Hypothalamus (tissue), 51 donors: ENCODE measurements around the gene RNF181.
A peak's percentile ranks its signal among the peaks of the same experiment; 100 is the strongest.
"Not testable (repeated sequence)": the region's sequence is repeated elsewhere in the genome, so short reads cannot be mapped to it uniquely, and the experiment has no call there.

Experiments used
- DNase-seq, 51 donors: peaks; one replicate each; lab custom pipeline; 2025; lab: John Stamatoyannopoulos, UW

The RNF181 gene

DNA sequence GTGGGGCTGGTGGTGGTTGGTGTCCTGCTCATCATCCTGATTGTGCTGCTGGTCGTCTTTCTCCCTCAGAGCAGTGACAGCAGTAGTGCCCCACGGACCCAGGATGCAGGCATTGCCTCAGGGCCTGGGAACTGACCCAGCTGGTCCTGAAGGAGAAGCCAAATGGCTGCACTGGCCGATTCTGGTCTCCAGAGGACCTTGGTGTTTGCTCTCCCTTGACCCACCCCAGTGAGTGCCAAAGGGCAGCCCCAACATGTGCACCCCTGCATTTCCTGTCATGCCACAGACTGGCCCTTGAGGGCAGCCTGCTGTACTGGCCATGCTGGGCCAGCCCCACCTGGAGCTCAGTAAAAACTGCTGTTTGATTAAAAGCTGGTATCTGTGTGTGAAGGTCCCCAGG, 2.5 kb upstream of the RNF181 start:
- no peak for DNase-seq

DNA sequence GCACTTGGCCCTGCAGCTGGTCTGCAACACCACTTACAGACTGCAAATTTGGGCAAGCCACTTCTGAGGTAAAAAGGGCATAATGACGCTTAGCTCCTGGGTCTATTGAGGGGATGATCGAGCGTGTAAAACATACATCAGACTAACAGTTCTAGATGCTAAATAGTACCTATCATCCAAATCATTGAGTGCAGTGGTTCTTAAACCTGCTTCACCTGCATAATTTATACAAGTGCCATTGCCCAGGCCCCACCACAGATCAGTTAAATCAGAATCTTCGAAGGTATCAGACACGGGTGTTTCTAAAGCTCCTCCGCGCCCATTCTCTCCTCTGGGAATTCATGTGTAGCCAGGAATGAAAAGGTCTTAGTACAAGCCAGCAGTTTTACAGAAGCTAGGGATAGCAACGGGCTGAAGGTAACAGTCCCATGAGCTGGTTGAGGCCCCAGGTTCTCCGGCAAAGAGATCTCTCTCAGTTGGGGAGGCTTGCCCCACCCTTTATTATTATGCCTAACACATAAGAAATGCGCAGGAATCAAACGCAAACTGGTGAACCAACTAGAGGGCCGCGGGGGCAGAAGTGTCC, 737 bp upstream of the RNF181 start:
- DNase-seq, result no peak

DNA sequence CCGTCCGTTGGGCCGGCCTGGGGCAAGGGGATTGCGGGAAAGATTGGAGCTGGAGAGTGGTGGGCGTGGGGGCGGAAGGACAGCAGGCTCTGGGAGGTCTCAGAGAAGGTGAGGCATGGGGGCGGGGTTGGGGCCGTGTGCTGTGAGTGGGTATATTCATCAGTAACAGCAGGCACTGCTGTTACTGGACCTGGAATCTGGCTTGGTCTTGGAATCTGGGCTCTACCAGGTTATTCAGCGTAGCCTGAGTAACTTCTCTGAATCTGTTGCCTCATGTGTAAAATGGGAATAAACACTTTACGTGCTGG, 435 bp downstream of the RNF181 start:
- DNase-seq, result no peak

GRCh38 chr2:85596486-85597143, 1.1 kb downstream of the RNF181 start:
- no peak for DNase-seq

DNA sequence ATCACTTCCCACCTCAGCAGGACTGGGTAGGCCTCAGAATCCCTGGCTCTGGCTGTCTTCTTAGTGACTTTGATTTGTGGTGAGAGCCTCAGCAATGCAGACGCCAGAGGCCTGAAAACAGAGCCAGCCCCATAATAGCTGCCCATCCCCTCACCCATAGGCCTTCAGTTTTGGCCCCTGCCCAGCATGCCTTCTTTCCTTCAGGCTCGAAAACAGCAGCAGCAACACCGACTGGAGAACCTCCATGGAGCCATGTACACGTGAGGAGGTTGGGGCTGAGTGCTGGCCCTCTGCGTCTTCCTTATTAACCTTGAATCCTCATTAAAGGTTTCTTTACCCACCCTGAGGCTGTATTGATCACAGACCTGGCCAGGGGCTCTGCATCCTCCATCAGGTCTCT, 1.7 kb downstream of the RNF181 start:
- no peak for DNase-seq

DNA sequence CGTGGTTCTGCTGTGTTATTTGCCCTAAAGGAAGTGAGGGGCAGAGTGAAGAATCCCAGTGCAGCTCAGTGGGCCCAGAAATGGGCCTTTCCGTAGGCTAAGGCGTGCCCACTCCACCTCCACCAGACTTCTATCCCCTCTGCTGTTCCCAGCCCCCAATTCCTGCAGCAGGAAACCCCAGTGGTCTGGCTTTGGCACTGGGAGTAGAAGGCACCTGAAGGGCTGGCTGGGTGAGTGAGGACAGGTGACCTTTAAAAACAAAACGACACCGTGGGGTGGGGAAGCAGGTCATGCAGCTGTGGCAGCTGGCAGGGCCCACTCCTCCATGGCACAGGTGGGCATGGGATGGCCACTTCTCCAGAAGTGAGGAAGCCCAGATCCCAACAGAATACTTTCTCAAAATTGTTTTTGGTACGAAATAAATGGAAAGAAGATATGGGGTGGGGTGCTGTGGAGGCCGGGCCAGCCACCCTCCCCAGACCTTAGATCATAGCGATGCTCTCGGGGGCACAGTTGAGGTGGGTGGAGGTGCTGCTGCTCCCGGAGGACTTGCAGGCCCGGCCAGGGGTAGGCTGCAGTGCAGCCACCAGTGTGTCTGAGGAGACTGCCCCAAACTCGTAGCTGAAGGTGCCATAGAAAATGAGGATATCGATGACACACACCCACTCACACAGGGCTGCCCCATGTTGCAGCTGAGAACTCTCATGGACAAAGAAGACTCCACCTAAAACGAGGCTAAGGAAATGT, 3.2 kb downstream of the RNF181 start:
- DNase-seq, result no peak

DNA sequence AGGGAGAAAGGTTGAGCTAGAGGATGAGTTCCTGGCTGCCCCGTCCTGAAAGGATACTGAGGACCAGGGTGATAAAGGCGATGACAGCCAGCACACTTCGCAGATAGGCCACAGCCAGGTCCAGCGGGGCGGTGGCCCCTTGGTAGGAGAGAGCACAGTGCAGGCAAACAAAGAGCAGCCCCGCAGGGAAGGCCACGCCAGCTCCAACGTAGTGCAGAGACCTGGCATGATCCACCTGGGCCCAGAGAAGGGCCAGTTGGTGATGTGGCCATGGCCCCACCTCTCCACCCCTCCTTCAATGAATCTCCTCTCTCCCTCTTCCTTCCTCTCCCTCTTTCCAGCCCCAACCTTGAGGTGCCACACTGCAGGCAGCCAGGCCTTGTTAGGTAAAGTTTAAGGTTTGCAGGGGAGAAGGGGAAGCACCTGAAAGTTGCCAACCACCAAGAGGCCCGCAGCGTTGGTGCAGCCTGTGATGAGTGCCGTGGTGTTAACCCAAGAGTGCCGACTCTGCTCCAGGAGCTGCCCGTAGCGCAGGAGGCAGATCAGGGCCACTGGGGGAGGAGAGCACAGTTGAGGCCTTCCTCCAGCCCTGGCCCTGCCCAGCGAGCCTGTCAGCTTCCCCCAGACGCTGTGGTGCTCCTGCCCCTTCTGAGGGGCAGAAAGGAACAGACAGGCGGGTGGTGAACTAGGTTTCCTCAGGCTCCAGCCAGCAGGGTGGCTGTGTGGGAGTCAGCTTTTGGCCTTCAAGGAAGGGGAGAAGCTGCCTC, 4.1 kb downstream of the RNF181 start:
- no peak for DNase-seq

- no peak for DNase-seq
Observed at GRCh38 chr2:85600235-85600575, 4.7 kb downstream of the RNF181 start.

GRCh38 chr2:85600951-85601770, 5.6 kb downstream of the RNF181 start:
- DNase-seq, result no peak

DNA sequence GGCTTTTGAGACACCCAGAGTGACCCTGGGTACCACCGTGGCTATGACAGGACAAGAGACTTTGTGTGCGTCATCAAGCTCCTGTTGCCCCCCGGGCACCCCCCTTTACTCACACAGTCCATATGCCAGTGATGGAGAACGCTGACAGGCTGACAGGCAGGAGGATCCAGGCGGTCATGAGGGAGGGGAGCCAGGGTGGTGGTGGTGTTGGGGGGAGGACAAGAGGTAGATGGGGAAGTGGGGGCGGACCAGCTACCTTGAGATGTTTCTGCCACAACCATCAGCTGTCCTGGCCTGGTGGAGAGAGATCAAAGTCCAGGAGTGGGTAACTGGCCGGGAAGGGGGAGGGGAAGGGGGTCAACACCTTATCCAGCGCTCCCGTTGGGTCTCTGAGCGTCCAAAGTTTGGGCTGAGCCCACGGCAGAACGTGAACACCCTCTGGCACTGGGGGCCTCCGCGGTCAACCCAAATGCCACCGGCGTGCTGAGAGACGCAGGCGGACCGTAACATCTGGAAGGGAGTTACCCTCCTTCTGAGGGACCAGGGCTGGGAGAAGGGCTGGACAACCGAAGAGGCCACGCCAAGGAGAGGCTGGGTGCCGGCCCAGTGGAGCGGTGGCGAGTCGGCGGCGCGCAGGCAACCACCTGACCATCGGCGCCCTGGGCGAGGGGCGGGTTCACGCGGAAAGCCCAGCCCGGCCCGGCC, 6.4 kb downstream of the RNF181 start:
- DNase-seq, result peak in 36 of 51 donors; percentile 55 to 91 (median 78)

GRCh38 chr2:85602476-85603234, 7.1 kb downstream of the RNF181 start, which contains the start of gene TMEM150A:
Gene TMEM150A, minus strand, starts transcription at chr2:85602698. Its CDS starts 750 bp downstream, at chr2:85601948.
- peak; percentile 48 to 98 (median 89) for DNase-seq

DNA sequence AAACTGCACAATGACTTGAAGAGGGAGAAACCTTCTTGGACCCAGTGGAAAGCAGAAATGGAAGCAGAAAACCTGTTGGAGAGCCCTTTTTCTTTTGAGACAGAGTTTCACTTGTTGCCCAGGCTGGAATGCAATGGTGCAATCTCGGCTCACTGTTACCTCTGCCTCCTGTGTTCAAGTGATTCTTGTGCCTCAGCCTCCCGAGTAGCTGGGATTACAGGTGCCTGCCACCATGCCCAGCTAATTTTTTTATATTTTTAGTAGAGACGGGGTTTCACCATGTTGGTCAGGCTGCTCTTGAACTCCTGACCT, 8.5 kb downstream of the RNF181 start:
- not testable (repeated sequence) for DNase-seq

DNA sequence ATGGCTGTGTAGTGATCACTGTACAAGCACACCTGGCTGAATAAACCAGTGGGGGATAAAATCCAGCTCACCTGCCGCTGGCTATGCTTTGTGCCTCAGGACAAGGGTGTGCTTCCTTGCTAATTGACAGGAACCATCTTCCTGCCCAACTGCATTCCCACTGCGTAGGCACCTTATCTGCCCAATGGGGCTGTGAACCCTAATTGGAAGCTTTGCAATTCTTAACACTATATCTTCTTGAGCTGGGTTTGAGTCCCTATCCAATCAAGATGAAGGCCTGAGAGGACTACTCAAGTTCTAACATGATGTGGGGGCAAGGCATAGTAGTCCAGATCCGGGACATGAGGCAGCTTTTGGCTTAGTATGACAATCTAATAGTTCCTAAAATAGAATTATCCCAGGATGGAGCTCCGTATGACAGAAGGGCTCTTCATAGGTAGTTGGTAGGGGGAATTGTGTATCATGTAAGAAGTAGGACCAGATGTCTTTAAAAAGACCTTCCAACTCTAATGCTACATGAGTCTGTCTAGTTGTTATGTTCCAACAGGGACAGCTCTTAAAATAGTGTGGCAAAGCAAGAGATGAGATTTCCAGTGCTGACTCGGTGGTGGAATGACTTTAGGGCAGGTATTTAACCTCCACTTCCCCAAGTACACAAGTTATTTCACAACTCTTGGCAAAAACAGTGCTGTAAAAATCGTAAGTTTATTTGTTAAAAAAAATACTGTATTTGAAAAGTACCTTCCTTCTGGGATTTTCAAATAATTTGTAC, 9.2 kb downstream of the RNF181 start:
- no peak for DNase-seq

GRCh38 chr2:85605406-85606115, 10.0 kb downstream of the RNF181 start:
- peak in 2 of 51 donors; percentile 9 to 12 for DNase-seq

DNA sequence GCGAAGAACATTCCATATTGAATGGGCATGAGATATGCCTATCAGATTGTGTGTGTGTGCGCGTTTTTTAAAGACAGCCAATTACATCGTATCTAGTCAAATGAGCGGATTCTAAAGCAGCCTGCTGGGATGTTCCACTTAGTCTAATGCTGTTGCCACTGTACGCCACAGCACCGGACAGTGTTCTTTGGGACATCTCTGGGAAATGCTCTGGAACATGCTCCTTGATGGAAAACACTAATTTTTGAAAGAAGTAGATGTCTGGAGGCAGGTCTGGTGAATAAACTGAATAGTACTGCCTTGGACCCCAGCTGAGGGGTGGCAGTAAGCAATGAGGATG, 10.5 kb downstream of the RNF181 start:
- DNase-seq, result no peak

DNA sequence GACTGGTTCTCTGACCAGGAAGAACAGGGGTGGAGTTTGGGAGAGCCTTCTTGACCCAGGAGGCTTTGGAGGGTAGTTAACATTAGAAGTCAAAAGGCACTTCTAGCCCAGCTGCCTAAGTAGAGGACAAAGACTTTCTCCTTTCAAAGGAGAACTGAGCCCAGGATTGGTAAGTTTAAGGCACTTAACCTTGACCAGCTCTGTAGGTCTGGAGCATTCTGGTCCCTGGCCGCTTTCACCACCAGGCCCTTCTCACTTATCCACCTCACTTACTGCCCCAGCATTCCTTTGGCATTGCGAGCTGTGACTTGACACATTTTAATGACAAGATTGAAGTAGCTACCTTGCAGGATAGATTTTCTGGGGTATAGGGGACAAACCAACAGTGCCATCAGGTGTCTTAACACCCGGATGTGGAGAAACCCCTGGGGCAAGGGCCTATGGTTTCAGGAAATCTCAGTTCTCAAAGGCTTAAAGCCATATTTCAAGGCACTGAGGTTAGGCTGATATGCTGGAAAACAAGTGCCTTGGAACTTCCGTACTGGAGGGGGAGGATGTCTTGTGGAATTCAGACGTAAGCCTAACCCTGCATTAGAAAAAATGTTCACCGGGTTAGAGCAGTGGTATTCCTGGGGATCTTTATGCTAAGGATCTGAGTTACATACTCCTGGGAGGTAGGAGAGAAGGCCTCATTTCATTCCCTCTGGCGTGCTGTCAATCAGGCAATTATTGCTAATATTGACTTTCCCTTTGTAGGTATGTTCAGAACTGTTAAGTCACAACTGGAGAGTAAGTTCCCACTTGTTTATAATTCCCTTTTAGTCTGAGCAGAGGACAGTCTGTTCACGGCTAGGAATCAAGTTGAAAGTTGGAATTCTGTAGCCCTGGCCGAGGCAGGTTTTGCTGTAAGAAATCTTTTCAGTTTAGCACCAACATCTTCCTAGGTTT, 12.0 kb downstream of the RNF181 start:
- no peak for DNase-seq

DNA sequence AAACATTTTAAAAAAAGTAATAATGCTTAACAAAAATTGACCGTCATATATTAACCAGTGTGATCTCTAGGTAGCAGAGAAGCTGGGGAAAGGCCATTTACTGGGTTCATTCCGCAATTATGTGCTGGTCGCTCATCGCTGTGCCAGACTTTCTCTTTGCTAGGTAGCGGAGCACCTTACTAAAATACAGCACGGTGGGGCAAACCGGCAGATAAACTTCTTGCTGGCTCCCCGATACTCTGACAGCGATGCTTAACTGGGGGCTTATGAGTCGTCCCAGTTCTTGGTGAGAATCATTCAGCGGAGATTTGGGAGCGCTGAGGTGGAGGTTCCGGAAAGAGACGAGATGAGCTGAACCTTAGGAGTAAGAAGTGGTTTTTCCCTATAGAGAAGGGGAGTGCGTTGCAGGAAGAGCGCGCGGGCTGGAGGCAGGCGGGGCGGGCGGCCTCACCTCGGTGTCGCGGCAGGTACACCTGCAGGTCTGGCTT, 15.7 kb downstream of the RNF181 start:
- DNase-seq, result no peak
